HepG2 (cell line): ENCODE measurements around the gene ATAD3C. TPM values are rescaled to one million over a fixed set of nuclear protein-coding genes. Genes with fewer than 3 reads are reported as not detected.

Source experiments
- ATAC-seq: fragments of 200-7000 bp; cut with Tn5 transposase; 3 replicates; pipeline ENCODE4 v1.9.1; 2020; ENCODE audit warnings: mild to moderate bottlenecking, moderate library complexity
- BruUV-seq: library from RNA; stranded (reverse); fragments of 400-500 nt; replicated peaks from 2 replicates; lab custom pipeline; 2021; lab: Mats Ljungman, UMichigan
- CTCF ChIA-PET: fragments of 300-600 bp; formaldehyde crosslinking; extraction: SDS; loops from one replicate; lab custom pipeline; 2021; ENCODE audit warnings: low total read pairs, inconsistent platforms, low intra/inter-chr PET ratio; lab: Yijun Ruan, JAX
- POLR2A ChIA-PET: fragments of 350-600 bp; sonication (Branson Sonifier 250); formaldehyde crosslinking; loops from one replicate; lab custom pipeline; 2020; ENCODE audit warnings: antibody characterized with exemption, inconsistent platforms; lab: Yijun Ruan, JAX
- DNase-seq: peaks from one replicate; pipeline ENCODE4 v3.0.0-alpha.2; 2015; ENCODE audit warnings: low spot score
- FAIRE-seq: peaks from 3 replicates; lab custom pipeline; 2011; peaks lifted over from hg19 to GRCh38; lab: Jason Lieb, UNC
- H2AFZ ChIP-seq: one replicate; pipeline ENCODE4 v1.6.1; 2011; ENCODE audit warnings: low read length, inconsistent platforms
- H3K27ac ChIP-seq: fragments of 300-600 bp; 3 replicates; pipeline ENCODE4 v1.8.0; 2011; ENCODE audit warnings: mixed run types, mild to moderate bottlenecking, mixed read lengths, low read length, inconsistent platforms; ENCODE audit not compliant: insufficient read depth; ENCODE audit errors: extremely low read length
- H3K27me3 ChIP-seq, 2 experiments: fragments of 200-600 bp in 1 of 2; 2 replicates in 1 of 2; 3 replicates in 1 of 2; pipeline versions ENCODE4 v1.6.0 to v1.8.0; 2011; ENCODE audit warnings: low read length in 2 of 2, mild to moderate bottlenecking in 2 of 2, moderate library complexity in 2 of 2, inconsistent platforms in 1 of 2; ENCODE audit not compliant: insufficient read depth in 2 of 2, control insufficient read depth in 1 of 2
- H3K36me3 ChIP-seq, 2 experiments: fragments of 200-600 bp in 1 of 2; replicated peaks in 1 of 2; 2 replicates in 1 of 2; 3 replicates in 1 of 2; pipeline versions ENCODE4 v1.5.1 to v1.8.0; 2011; ENCODE audit warnings: low read length in 2 of 2, inconsistent platforms in 1 of 2; ENCODE audit not compliant: insufficient read depth in 2 of 2, control insufficient read depth in 1 of 2
- H3K4me1 ChIP-seq: 2 replicates; pipeline ENCODE4 v1.5.1; 2012; ENCODE audit warnings: low read length, inconsistent platforms; ENCODE audit not compliant: insufficient read depth
- H3K4me2 ChIP-seq: 2 replicates; pipeline ENCODE4 v1.6.0; 2011; ENCODE audit warnings: low read depth, low read length, inconsistent platforms
- H3K4me3 ChIP-seq, 3 experiments: fragments of 200-600 bp in 1 of 3; sonication (generic), shearing (Covaris generic) in 1 of 3; replicated peaks in 1 of 3; 2 replicates each; pipeline ENCODE4 v1.5.1; 2011 to 2016; ENCODE audit warnings: low read length in 3 of 3, inconsistent platforms in 2 of 3, low read depth in 2 of 3, mild to moderate bottlenecking in 2 of 3, control low read depth in 1 of 3, mixed read lengths in 1 of 3; ENCODE audit not compliant: insufficient read depth in 1 of 3
- H3K79me2 ChIP-seq: one replicate; pipeline ENCODE4 v1.6.1; 2011; ENCODE audit warnings: low read length, inconsistent platforms; ENCODE audit not compliant: insufficient read depth
- H3K9ac ChIP-seq: 2 replicates; pipeline ENCODE4 v1.6.0; 2011; ENCODE audit warnings: mild to moderate bottlenecking, low read depth, low read length, inconsistent platforms; ENCODE audit not compliant: insufficient read depth
- H3K9me3 ChIP-seq: 2 replicates; pipeline ENCODE4 v1.5.1; 2012; ENCODE audit warnings: mild to moderate bottlenecking, low read length
- H4K20me1 ChIP-seq: 2 replicates; pipeline ENCODE4 v1.6.0; 2011; ENCODE audit warnings: inconsistent platforms, mild to moderate bottlenecking, low read length, moderate library complexity; ENCODE audit not compliant: insufficient read depth
- ARHGAP35 ChIP-seq: sonication (generic); formaldehyde crosslinking; IDR thresholded peaks from 2 replicates; pipeline ENCODE4 v1.9.0; 2022; ENCODE audit warnings: mild to moderate bottlenecking, inconsistent platforms, moderate library complexity, missing genetic modification reagents, borderline replicate concordance
- ATAD3A ChIP-seq: sonication (generic); formaldehyde crosslinking; IDR thresholded peaks from 2 replicates; pipeline ENCODE4 v1.4.0; 2020; ENCODE audit warnings: missing genetic modification reagents
- CBFB ChIP-seq: sonication (generic); formaldehyde crosslinking; IDR thresholded peaks from 2 replicates; pipeline ENCODE4 v1.4.0; 2020; ENCODE audit warnings: missing genetic modification reagents
- CEBPG ChIP-seq: IDR thresholded peaks from 2 replicates; pipeline ENCODE4 v1.6.1; 2016
- DR1 ChIP-seq: sonication (generic); formaldehyde crosslinking; IDR thresholded peaks from 2 replicates; pipeline ENCODE4 v1.8.0; 2021; ENCODE audit warnings: mild to moderate bottlenecking, missing genetic modification reagents, inconsistent platforms
- EP300 ChIP-seq, 3 experiments: sonication (generic) in 1 of 3; formaldehyde crosslinking in 1 of 3; IDR thresholded peaks; 2 replicates each; pipeline versions ENCODE4 v1.5.1 to v1.6.1; 2011 to 2020; ENCODE audit warnings: low read depth in 2 of 3, low read length in 2 of 3, borderline replicate concordance in 1 of 3, improper control_type of control experiment in 1 of 3, mild to moderate bottlenecking in 1 of 3, missing genetic modification reagents in 1 of 3, moderate library complexity in 1 of 3
- FOSL2 ChIP-seq: sonication (generic); formaldehyde crosslinking; IDR thresholded peaks from 2 replicates; pipeline ENCODE4 v1.4.0; 2020; ENCODE audit warnings: missing genetic modification reagents
- FOXO4 ChIP-seq: sonication (generic); formaldehyde crosslinking; conservative IDR thresholded peaks from 2 replicates; pipeline ENCODE4 v1.8.1; 2023; ENCODE audit warnings: missing genetic modification reagents
- GABPB1 ChIP-seq: IDR thresholded peaks from 2 replicates; pipeline ENCODE4 v1.6.1; 2016; ENCODE audit warnings: mild to moderate bottlenecking, missing genetic modification reagents, moderate library complexity, missing compliant biosample characterization
- GTF3A ChIP-seq: sonication (generic); formaldehyde crosslinking; conservative IDR thresholded peaks from 2 replicates; pipeline ENCODE4 v1.4.0; 2020; ENCODE audit warnings: mild to moderate bottlenecking, missing genetic modification reagents
- HMG20B ChIP-seq: conservative IDR thresholded peaks from 2 replicates; pipeline ENCODE4 v1.6.1; 2016; ENCODE audit warnings: missing genetic modification reagents, missing compliant biosample characterization
- MTF2 ChIP-seq: sonication (generic); formaldehyde crosslinking; IDR thresholded peaks from 2 replicates; pipeline ENCODE4 v1.5.0; 2020; ENCODE audit warnings: missing genetic modification reagents, borderline replicate concordance
- SMARCE1 ChIP-seq: fragments of 450-650 bp; IDR thresholded peaks from 2 replicates; pipeline ENCODE4 v1.6.1; 2017; ENCODE audit warnings: borderline replicate concordance
- SRSF9 ChIP-seq: fragments of 200-400 bp; formaldehyde crosslinking; IDR thresholded peaks from 2 replicates; pipeline ENCODE4 v1.6.1; 2018; ENCODE audit warnings: borderline replicate concordance, mild to moderate bottlenecking, low read depth, low read length; ENCODE audit not compliant: insufficient read depth, poor library complexity, severe bottlenecking
- TOE1 ChIP-seq: sonication (generic); formaldehyde crosslinking; IDR thresholded peaks from 2 replicates; pipeline ENCODE4 v1.4.0; 2020; ENCODE audit warnings: mild to moderate bottlenecking, missing genetic modification reagents
- ZNF280D ChIP-seq: sonication (generic); formaldehyde crosslinking; IDR thresholded peaks from 2 replicates; pipeline ENCODE4 v1.5.1; 2020; ENCODE audit warnings: mild to moderate bottlenecking, missing genetic modification reagents
- ZNF414 ChIP-seq: sonication (generic); formaldehyde crosslinking; IDR thresholded peaks from 2 replicates; pipeline ENCODE4 v1.5.0; 2020; ENCODE audit warnings: missing genetic modification reagents
- ZNF644 ChIP-seq: IDR thresholded peaks from 2 replicates; pipeline ENCODE4 v1.6.1; 2016; ENCODE audit warnings: low read depth
- WGBS: methylation state at CpG from one replicate; pipeline ENCODE4 v1.1.6; 2017; ENCODE audit warnings: low lambda C conversion rate; 5-methylcytosine and 5-hydroxymethylcytosine counted together
- in situ Hi-C: cut with HindIII; loops from 2 replicates; pipeline ENCODE4 v1.10.0; 2017; ENCODE audit warnings: low pct_unique_long_range_greater_than_20kb; ENCODE audit not compliant: extremely low pct_ligation_motif_present
- intact Hi-C: fragments of 100-400 bp; cut with micrococcal nuclease; formaldehyde crosslinking; loops from one replicate; pipeline ENCODE4 v1.10.0; 2022; ENCODE audit not compliant: unreplicated experiment
- polyA plus RNA-seq, 8 experiments: library from polyadenylated mRNA; depleted of rRNA in 3 of 8; stranded (reverse) in 7 of 8; unstranded in 1 of 8; fragments of >200 nt; fragmentation: Illumina TruSeq in 4 of 8; extraction: Trizol in 4 of 8; gene quantifications; 2 replicates each; pipeline versions ENCODE4 v1.2.1 to v1.2.3, GENCODE V29; 2011 to 2016; ENCODE audit warnings: low read depth in 4 of 8, missing spikeins in 1 of 8, mixed read lengths in 1 of 8; ENCODE audit not compliant: insufficient read depth in 1 of 8
- total RNA-seq, 5 experiments: library from RNA; depleted of rRNA; stranded (reverse); fragments of >200 nt; fragmentation: Illumina TruSeq; extraction: Trizol; gene quantifications; 2 replicates each; pipeline ENCODE4 v1.2.3, GENCODE V29; 2016; ENCODE audit warnings: low read depth in 1 of 5
- TF ChIP-seq, protein P1 (sequence below): sonication (generic); formaldehyde crosslinking; IDR thresholded peaks from 2 replicates; pipeline ENCODE4 v1.5.0; 2020; ENCODE audit warnings: mild to moderate bottlenecking, missing genetic modification reagents, moderate library complexity

The ATAD3C gene
- total and polyA plus RNA-seq, 2 of the 13 experiments (the other 11 are each of a cell fraction or from before 2014, with no cell fraction given), result 2.4 to 3.2 TPM

DNA sequence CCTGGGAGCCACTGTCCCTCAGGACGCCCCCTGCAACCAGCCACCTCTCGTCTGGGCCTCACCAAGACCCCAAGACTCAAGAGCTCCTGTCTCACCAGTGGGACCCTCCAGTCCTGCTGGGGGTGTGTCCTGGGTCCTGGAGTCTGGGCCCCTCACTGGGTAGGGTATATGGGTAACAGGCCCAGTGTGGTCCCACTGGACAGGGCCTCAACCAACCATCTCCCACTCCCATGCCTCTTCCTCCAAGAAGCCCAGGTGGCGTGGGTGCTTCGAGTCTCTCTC, 14.7 kb upstream of the ATAD3C start:
- no peaks in the 10 kb centered on the region for H3K9me3 ChIP-seq
- ATAC-seq (no peak), FAIRE-seq (no peak), DNase-seq (no peak)
- no peak overlapping the region for H2AFZ ChIP-seq
- no TSS peak for BruUV-seq
- peak overlapping the region; percentile 72 to 88 (median 84) for H3K4me3 ChIP-seq
- whole genome bisulfite sequencing, result 0% methylated on average over 2 of the region's 4 CpGs
- intact Hi-C loops, result no loop called here
- ChIA-PET POLR2A (interaction anchor here (0.9 to 11.0 kb wide), 8 partner anchors 11 to 334 kb away, joined by 3 to 355 read pairs (median 16); partner anchors contain the start of genes ANKRD65, AURKAIP1, CCNL2 and MRPL20), CTCF (no interaction called here)
- in situ Hi-C loops, result loop anchor here (5.0 kb wide), 1 partner anchor 32 kb away; no protein-coding TSS in a partner anchor
- no peaks in the 10 kb centered on the region for H4K20me1 ChIP-seq
- peaks cover 57% of the 10 kb centered on the region for H3K4me1 ChIP-seq
- peaks cover 31% of the 10 kb centered on the region for H3K79me2 ChIP-seq
- H3K36me3 ChIP-seq, result no peaks in the 10 kb centered on the region; a peak in 1 of 5 replicates
- H3K4me2 ChIP-seq, result peak overlapping the region; percentile 89
- H3K27me3 ChIP-seq, result no peaks in the 10 kb centered on the region
- peak overlapping the region; percentile 85 for H3K9ac ChIP-seq
- H3K27ac ChIP-seq, result peak overlapping the region; percentile 94
- TF ChIP-seq EP300 (IDR thresholded peaks at IDR 0.05; ENCODE audit: low read depth in 2 of 2, low read length in 2 of 2) (no peak), EP300 (CRISPR knock-in tag; IDR thresholded peaks at IDR 0.05; ENCODE audit: borderline replicate concordance) (no peak), HMG20B (no peak), ARHGAP35 (CRISPR knock-in tag) (no peak), MTF2 (CRISPR knock-in tag) (peak; percentile 73; the same call in 1 of the 2 replicates), CEBPG (no peak), CBFB (CRISPR knock-in tag) (no peak), ZNF280D (no peak), ATAD3A (CRISPR knock-in tag) (no peak), TOE1 (CRISPR knock-in tag) (no peak), FOXO4 (CRISPR knock-in tag) (peak; percentile 90; the same call in 1 of the 2 replicates), GTF3A (CRISPR knock-in tag) (no peak), ZNF414 (peak; percentile 51; the same call in 1 of the 2 replicates), SMARCE1 (no peak), DR1 (CRISPR knock-in tag) (0 out of 2 replicates have a peak, but pooled peaks have one; percentile 6), ZNF644 (CRISPR knock-in tag) (no peak), FOSL2 (CRISPR knock-in tag) (no peak), SRSF9 (no peak), GABPB1 (CRISPR knock-in tag) (no peak)
- TF ChIP-seq, protein P1, sequence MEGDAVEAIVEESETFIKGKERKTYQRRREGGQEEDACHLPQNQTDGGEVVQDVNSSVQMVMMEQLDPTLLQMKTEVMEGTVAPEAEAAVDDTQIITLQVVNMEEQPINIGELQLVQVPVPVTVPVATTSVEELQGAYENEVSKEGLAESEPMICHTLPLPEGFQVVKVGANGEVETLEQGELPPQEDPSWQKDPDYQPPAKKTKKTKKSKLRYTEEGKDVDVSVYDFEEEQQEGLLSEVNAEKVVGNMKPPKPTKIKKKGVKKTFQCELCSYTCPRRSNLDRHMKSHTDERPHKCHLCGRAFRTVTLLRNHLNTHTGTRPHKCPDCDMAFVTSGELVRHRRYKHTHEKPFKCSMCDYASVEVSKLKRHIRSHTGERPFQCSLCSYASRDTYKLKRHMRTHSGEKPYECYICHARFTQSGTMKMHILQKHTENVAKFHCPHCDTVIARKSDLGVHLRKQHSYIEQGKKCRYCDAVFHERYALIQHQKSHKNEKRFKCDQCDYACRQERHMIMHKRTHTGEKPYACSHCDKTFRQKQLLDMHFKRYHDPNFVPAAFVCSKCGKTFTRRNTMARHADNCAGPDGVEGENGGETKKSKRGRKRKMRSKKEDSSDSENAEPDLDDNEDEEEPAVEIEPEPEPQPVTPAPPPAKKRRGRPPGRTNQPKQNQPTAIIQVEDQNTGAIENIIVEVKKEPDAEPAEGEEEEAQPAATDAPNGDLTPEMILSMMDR (CRISPR knock-in tag), result no peak
